ENCODE results near the gene ARNT2. TPM values are rescaled to one million over a fixed set of nuclear protein-coding genes. Genes with fewer than 3 reads are reported as not detected.

Gene ARNT2
- total RNA-seq, 5 donors from 2014 or later (not counting 1 experiment from before 2014, with no cell fraction given): 0.18 TPM; not detected in 4

GRCh38 chr15:80404761-80405553 is 775 bp downstream of the ARNT2 start:
- DNase-seq: no peak
- Histone ChIP-seq H3K4me1 (ENCODE audit: control insufficient read depth in 1 of 2, extremely low read depth in 1 of 2, insufficient read depth in 2 of 2, low read length in 2 of 2) (peaks cover 0 to 3% of the 10 kb centered on the region in 2 experiments), H3K9me3 (no peaks in the 10 kb centered on the region), H3K27me3 (replicated peaks in 1 of 2; ENCODE audit: control insufficient read depth in 2 of 2, extremely low read depth in 1 of 2, insufficient read depth in 2 of 2, low read length in 1 of 2) (peaks cover 36 to 37% of the 10 kb centered on the region in 2 experiments), H3K36me3 (ENCODE audit: control insufficient read depth in 2 of 2, extremely low read depth in 1 of 2, insufficient read depth in 1 of 2, low read length in 1 of 2) (no peaks in the 10 kb centered on the region), H3K27ac (ENCODE audit: low read length) (no peak overlapping the region), H3K4me3 (ENCODE audit: control insufficient read depth in 1 of 2, extremely low read depth in 1 of 2, low read length in 1 of 2) (peak overlapping the region in 1 of 2 donors; percentile 32)
- WGBS (ENCODE audit: insufficient coverage): 9% methylated on average over 20 of the region's 33 CpGs
- peaks cover 62 to 80% of the 10 kb centered on the region in 2 donors for H3K27me3 Mint-ChIP-seq
- POLR2A ChIA-PET: no interaction called here
- CTCF ChIA-PET: no interaction called here
- H3K9me3 Mint-ChIP-seq: no peaks in the 10 kb centered on the region
- peak overlapping the region in 2 of 3 donors; percentile 3 to 33 for H3K4me3 Mint-ChIP-seq
- H3K36me3 Mint-ChIP-seq: no peaks in the 10 kb centered on the region
- peaks cover 0 to 5% (median 4%) of the 10 kb centered on the region in 3 donors for H3K4me1 Mint-ChIP-seq
- no peak for ATAC-seq (replicated peaks in 1 of 4)
- no peak overlapping the region for H3K27ac Mint-ChIP-seq

DNA sequence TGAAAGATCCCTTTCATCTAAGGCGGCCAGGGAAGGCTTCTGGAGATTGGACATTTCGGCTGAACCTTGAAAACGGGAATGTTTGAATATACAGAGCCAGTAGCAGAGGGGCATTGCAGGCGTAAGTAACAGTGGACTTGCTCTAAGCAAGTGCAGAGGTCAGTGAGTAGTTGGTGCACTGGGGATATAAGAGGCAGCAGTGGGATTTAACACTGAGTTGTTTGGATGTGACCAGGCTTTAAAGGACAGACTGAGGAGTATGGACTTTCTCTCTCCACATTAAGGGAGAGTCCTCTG is 1.3 kb downstream of the ARNT2 start:
- no peak for DNase-seq
- ATAC-seq (replicated peaks in 1 of 4): no peak
- H3K27ac ChIP-seq (ENCODE audit: low read length): no peak overlapping the region
- POLR2A ChIA-PET: no interaction called here
- peaks cover 0 to 5% (median 4%) of the 10 kb centered on the region in 3 donors for H3K4me1 Mint-ChIP-seq
- H3K27me3 Mint-ChIP-seq: peaks cover 62 to 78% of the 10 kb centered on the region in 2 donors
- H3K27me3 ChIP-seq (replicated peaks in 1 of 2; ENCODE audit: control insufficient read depth in 2 of 2, extremely low read depth in 1 of 2, insufficient read depth in 2 of 2, low read length in 1 of 2): peaks cover 37 to 39% of the 10 kb centered on the region in 2 experiments
- no peak overlapping the region for H3K27ac Mint-ChIP-seq
- WGBS (ENCODE audit: insufficient coverage): 90% methylated on average over 4 of the region's 4 CpGs
- CTCF ChIA-PET: no interaction called here
- H3K36me3 Mint-ChIP-seq: no peaks in the 10 kb centered on the region
- peaks cover 0 to 3% of the 10 kb centered on the region in 2 experiments for H3K4me1 ChIP-seq (ENCODE audit: control insufficient read depth in 1 of 2, extremely low read depth in 1 of 2, insufficient read depth in 2 of 2, low read length in 2 of 2)
- no peaks in the 10 kb centered on the region for H3K36me3 ChIP-seq (ENCODE audit: control insufficient read depth in 2 of 2, extremely low read depth in 1 of 2, insufficient read depth in 1 of 2, low read length in 1 of 2)
- peak overlapping the region in 1 of 3 donors; percentile 33 for H3K4me3 Mint-ChIP-seq
- no peaks in the 10 kb centered on the region for H3K9me3 ChIP-seq
- no peaks in the 10 kb centered on the region for H3K9me3 Mint-ChIP-seq
- H3K4me3 ChIP-seq (ENCODE audit: control insufficient read depth in 1 of 2, extremely low read depth in 1 of 2, low read length in 1 of 2): no peak overlapping the region

DNA sequence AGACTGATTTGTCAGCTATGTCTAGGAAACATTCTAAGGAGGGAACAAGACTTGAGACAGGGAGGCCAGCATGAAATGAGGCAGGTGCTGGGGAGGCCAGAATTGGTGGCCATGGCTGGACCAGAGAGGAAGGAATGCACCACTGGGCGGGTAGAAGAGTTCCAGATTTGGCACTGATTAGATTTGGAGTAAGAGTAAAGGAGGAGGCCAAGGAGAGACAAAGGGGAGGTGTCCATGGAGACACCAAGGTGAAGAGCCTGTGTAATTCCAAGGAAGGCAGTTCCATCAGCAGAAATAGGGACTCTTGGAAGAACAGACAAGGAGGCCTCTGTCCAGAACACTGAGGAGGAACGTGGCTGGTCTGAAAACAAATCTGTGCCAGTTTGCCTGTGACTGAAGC is 1.8 kb downstream of the ARNT2 start:
- H3K4me3 ChIP-seq (ENCODE audit: control insufficient read depth in 1 of 2, extremely low read depth in 1 of 2, low read length in 1 of 2): no peak overlapping the region
- ATAC-seq (replicated peaks in 1 of 4): no peak
- H3K36me3 ChIP-seq (ENCODE audit: control insufficient read depth in 2 of 2, extremely low read depth in 1 of 2, insufficient read depth in 1 of 2, low read length in 1 of 2): no peaks in the 10 kb centered on the region
- Mint-ChIP-seq H3K36me3 (no peaks in the 10 kb centered on the region), H3K9me3 (no peaks in the 10 kb centered on the region), H3K27me3 (peaks cover 66 to 77% of the 10 kb centered on the region in 2 donors), H3K27ac (no peak overlapping the region), H3K4me3 (no peak overlapping the region), H3K4me1 (peaks cover 0 to 5% (median 4%) of the 10 kb centered on the region in 3 donors)
- no peak for DNase-seq
- H3K4me1 ChIP-seq (ENCODE audit: control insufficient read depth in 1 of 2, extremely low read depth in 1 of 2, insufficient read depth in 2 of 2, low read length in 2 of 2): peaks cover 0 to 3% of the 10 kb centered on the region in 2 experiments
- 80% methylated on average over 1 of the region's 2 CpGs for WGBS (ENCODE audit: insufficient coverage)
- no peaks in the 10 kb centered on the region for H3K9me3 ChIP-seq
- POLR2A ChIA-PET: no interaction called here
- CTCF ChIA-PET: no interaction called here
- peaks cover 37 to 39% of the 10 kb centered on the region in 2 experiments for H3K27me3 ChIP-seq (replicated peaks in 1 of 2; ENCODE audit: control insufficient read depth in 2 of 2, extremely low read depth in 1 of 2, insufficient read depth in 2 of 2, low read length in 1 of 2)
- no peak overlapping the region for H3K27ac ChIP-seq (ENCODE audit: low read length)

DNA sequence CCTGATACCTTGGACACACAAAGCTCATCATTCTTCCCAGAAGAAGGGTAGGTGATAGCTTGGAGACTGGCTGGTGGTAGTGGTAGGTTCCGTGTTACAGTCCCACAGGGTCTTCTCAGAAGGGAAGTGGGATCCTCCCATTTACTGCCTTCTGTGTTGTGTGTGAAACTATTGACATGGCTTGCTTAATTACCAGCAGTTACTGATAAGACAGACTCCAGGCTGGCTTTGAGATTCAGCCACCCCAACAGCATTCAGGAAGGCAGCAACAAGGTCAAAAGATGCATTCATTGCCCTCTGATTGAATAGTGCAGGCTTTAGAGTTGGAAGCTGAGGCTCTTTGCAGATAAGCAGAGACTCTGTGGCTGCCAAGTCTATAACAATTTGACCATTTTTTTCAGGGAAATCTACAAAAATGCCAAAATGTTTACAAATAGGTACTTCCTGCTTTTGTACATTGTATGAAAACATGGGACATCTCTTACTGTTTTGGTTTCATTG is 7.7 kb downstream of the ARNT2 start:
- H3K4me1 ChIP-seq (ENCODE audit: control insufficient read depth in 1 of 2, extremely low read depth in 1 of 2, insufficient read depth in 2 of 2, low read length in 2 of 2): no peaks in the 10 kb centered on the region
- no peak overlapping the region for H3K4me3 Mint-ChIP-seq
- no peak overlapping the region for H3K27ac ChIP-seq (ENCODE audit: low read length)
- H3K27ac Mint-ChIP-seq: no peak overlapping the region
- no CpG with 5 or more reads among the region's 1 CpG for WGBS (ENCODE audit: insufficient coverage)
- no peak overlapping the region for H3K4me3 ChIP-seq (ENCODE audit: control insufficient read depth in 1 of 2, extremely low read depth in 1 of 2, low read length in 1 of 2)
- ATAC-seq (replicated peaks in 1 of 4) (no peak), DNase-seq (no peak)
- peaks cover 16 to 17% of the 10 kb centered on the region in 2 experiments for H3K27me3 ChIP-seq (replicated peaks in 1 of 2; ENCODE audit: control insufficient read depth in 2 of 2, extremely low read depth in 1 of 2, insufficient read depth in 2 of 2, low read length in 1 of 2)
- no peaks in the 10 kb centered on the region for H3K9me3 Mint-ChIP-seq
- H3K36me3 ChIP-seq (ENCODE audit: control insufficient read depth in 2 of 2, extremely low read depth in 1 of 2, insufficient read depth in 1 of 2, low read length in 1 of 2): no peaks in the 10 kb centered on the region
- no peaks in the 10 kb centered on the region for H3K9me3 ChIP-seq
- H3K36me3 Mint-ChIP-seq: no peaks in the 10 kb centered on the region
- H3K27me3 Mint-ChIP-seq: peaks cover 32 to 46% of the 10 kb centered on the region in 2 donors
- CTCF ChIA-PET: no interaction called here
- H3K4me1 Mint-ChIP-seq: no peaks in the 10 kb centered on the region
- POLR2A ChIA-PET: interaction anchor here in 1 of 2 donors (0.6 kb wide), 1 partner anchor 395 kb away, joined by 7 read pairs; no protein-coding TSS in a partner anchor

- H3K27me3 Mint-ChIP-seq: peaks cover 31 to 37% of the 10 kb centered on the region in 2 donors
- 85% methylated on average over 3 of the region's 7 CpGs for WGBS (ENCODE audit: insufficient coverage)
Measured at GRCh38 chr15:80414546-80415357, 10.6 kb downstream of the ARNT2 start.

DNA sequence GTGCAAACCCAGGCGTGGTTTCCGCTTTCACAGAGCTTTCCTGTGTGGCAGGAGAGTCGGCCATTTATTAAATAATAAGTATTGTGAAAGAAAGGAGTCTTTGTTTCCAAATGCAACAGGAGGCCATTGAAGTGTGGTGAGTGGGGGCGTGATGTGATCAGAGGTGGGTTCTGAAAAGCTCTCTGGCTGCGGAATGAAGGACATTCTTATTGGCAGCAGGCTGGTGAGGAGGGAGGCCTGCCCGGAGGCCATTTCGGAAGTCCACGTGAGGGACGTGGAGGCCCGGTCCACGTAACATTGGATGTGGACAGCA is 11.1 kb downstream of the ARNT2 start:
- H3K27ac Mint-ChIP-seq: no peak overlapping the region

More at GRCh38 chr15:80414546-80415357, 10.6 kb downstream of the ARNT2 start:
- H3K36me3 Mint-ChIP-seq: no peaks in the 10 kb centered on the region
- ATAC-seq (replicated peaks in 1 of 4): no peak
- H3K4me3 ChIP-seq (ENCODE audit: control insufficient read depth in 1 of 2, extremely low read depth in 1 of 2, low read length in 1 of 2): no peak overlapping the region
- H3K4me1 Mint-ChIP-seq: no peaks in the 10 kb centered on the region
- H3K9me3 Mint-ChIP-seq: no peaks in the 10 kb centered on the region
- H3K9me3 ChIP-seq: no peaks in the 10 kb centered on the region
- no peak overlapping the region for H3K4me3 Mint-ChIP-seq
- H3K27me3 ChIP-seq (replicated peaks in 1 of 2; ENCODE audit: control insufficient read depth in 2 of 2, extremely low read depth in 1 of 2, insufficient read depth in 2 of 2, low read length in 1 of 2): peaks cover 4 to 32% of the 10 kb centered on the region in 2 experiments
- no peaks in the 10 kb centered on the region for H3K4me1 ChIP-seq (ENCODE audit: control insufficient read depth in 1 of 2, extremely low read depth in 1 of 2, insufficient read depth in 2 of 2, low read length in 2 of 2)
- no peak overlapping the region for H3K27ac ChIP-seq (ENCODE audit: low read length)
- CTCF ChIA-PET: no interaction called here
- no peaks in the 10 kb centered on the region for H3K36me3 ChIP-seq (ENCODE audit: control insufficient read depth in 2 of 2, extremely low read depth in 1 of 2, insufficient read depth in 1 of 2, low read length in 1 of 2)
- POLR2A ChIA-PET: no interaction called here
- no peak overlapping the region for H3K27ac Mint-ChIP-seq
- no peak for DNase-seq

More for the DNA sequence above, 11.1 kb downstream of the ARNT2 start:
- Histone ChIP-seq H3K27ac (ENCODE audit: low read length) (no peak overlapping the region), H3K36me3 (ENCODE audit: control insufficient read depth in 2 of 2, extremely low read depth in 1 of 2, insufficient read depth in 1 of 2, low read length in 1 of 2) (no peaks in the 10 kb centered on the region), H3K27me3 (replicated peaks in 1 of 2; ENCODE audit: control insufficient read depth in 2 of 2, extremely low read depth in 1 of 2, insufficient read depth in 2 of 2, low read length in 1 of 2) (peaks cover 3 to 27% of the 10 kb centered on the region in 2 experiments), H3K9me3 (no peaks in the 10 kb centered on the region), H3K4me1 (ENCODE audit: control insufficient read depth in 1 of 2, extremely low read depth in 1 of 2, insufficient read depth in 2 of 2, low read length in 2 of 2) (no peaks in the 10 kb centered on the region), H3K4me3 (ENCODE audit: control insufficient read depth in 1 of 2, extremely low read depth in 1 of 2, low read length in 1 of 2) (no peak overlapping the region)
- Mint-ChIP-seq H3K27me3 (peaks cover 26 to 31% of the 10 kb centered on the region in 2 donors), H3K36me3 (no peaks in the 10 kb centered on the region), H3K4me3 (no peak overlapping the region), H3K9me3 (no peaks in the 10 kb centered on the region), H3K4me1 (no peaks in the 10 kb centered on the region)
- CTCF ChIA-PET: no interaction called here
- no peak for ATAC-seq (replicated peaks in 1 of 4)
- 88% methylated on average over 11 of the region's 11 CpGs for WGBS (ENCODE audit: insufficient coverage)
- POLR2A ChIA-PET: no interaction called here
- DNase-seq: no peak
